Epithelial cell of prostate (primary cell): ENCODE results near the gene CACNA1E.
"Not testable (repeated sequence)": the region's sequence is repeated elsewhere in the genome, so short reads cannot be mapped to it uniquely, and the experiment has no call there.

Experiments
- DNase-seq: peaks from one replicate; pipeline ENCODE4 v3.0.0-alpha.2; 2011; ENCODE audit warnings: low read depth, low spot score
- H3K27ac ChIP-seq: fragments of 450-650 bp; 2 replicates; pipeline ENCODE4 v1.5.1; 2017; ENCODE audit warnings: mild to moderate bottlenecking

The CACNA1E gene

GRCh38 chr1:181514298-181515290 lies 31.3 kb downstream of the CACNA1E start:
- H3K27ac ChIP-seq = no peak overlapping the region
- no peak for DNase-seq

GRCh38 chr1:181516706-181517105 lies 33.4 kb downstream of the CACNA1E start:
- H3K27ac ChIP-seq = no peak overlapping the region
- DNase-seq = no peak

- no peak overlapping the region for H3K27ac ChIP-seq
- no peak for DNase-seq
These were observed 34.0 kb downstream of the CACNA1E start for GRCh38 chr1:181517181-181517875.

- no peak overlapping the region for H3K27ac ChIP-seq
- DNase-seq = no peak
These were observed 34.8 kb downstream of the CACNA1E start for GRCh38 chr1:181518152-181518551.

DNA sequence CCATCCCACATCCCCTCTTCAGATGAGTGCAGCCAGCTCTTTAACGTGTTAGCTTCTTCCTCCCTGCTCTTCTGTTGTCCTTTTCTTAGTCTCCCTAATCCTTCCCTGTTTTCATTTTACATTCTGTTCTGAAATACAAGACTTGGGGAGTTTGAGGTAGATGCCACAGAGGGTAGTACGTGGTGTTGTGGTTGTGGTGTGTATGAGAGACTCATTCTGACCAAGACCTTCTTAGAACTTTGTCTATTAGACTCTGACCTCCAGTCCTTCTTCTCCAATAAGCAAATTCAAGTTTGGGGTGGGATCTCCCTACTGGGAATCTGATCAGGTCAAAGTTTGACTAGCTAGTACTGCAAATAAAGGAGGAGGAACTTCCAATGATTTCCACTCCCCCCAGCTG lies 39.5 kb downstream of the CACNA1E start:
- H3K27ac ChIP-seq = no peak overlapping the region
- no peak for DNase-seq

DNA sequence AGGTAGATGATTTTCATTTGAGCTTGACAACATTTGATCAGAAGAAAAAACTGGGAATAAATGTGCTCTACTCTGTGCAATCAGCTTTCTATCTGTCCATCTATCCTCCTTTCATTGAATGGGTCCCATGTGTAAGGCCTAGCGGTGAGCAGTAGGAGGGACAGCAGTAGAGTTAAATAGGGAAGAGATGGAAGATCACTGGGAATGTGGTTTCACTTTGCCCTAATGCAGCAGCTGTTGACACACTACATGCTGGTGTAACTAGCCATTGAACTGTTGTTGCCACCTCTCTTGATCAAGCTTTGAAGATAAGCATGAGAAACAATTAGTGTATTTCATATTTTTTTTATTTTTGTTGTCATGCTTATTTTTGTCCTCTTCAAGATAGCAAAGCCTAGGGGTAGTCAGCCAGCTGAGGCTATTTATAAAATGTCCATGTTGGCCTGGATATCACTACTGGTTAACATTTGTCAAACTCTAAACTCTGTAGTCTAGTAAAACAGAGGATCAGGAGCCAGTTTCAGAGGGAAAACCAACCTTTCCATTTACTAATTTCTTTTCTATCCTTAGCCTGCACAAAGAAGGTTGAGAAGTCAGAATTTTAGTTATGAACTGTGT lies 41.9 kb downstream of the CACNA1E start:
- DNase-seq = no peak
- H3K27ac ChIP-seq = no peak overlapping the region

GRCh38 chr1:181528241-181528640 lies 44.9 kb downstream of the CACNA1E start:
- H3K27ac ChIP-seq, DNase-seq: not testable (repeated sequence)

- DNase-seq = no peak
- no peak overlapping the region for H3K27ac ChIP-seq
These were observed 48.1 kb downstream of the CACNA1E start for GRCh38 chr1:181531441-181531840.

GRCh38 chr1:181531951-181532600 lies 48.8 kb downstream of the CACNA1E start:
- DNase-seq = no peak
- no peak overlapping the region for H3K27ac ChIP-seq

DNA sequence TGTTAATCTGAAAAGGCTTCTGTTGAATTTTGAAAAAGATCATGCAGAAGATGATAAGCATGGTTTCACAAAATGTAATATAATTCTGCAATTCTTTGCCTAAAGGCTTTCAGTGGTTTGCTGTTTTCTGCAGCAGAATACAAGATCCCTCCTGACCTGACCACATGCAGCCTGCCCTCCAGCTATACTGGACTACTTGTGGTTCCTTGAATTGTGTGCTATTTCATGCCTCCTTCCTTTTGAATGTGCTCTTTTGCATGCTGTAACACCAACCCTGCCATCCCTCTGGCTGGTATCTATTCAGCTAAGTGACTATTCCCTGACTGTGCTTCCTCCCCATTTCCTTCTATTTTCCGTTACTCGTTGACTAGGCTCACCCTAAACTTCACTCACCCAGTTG lies 55.5 kb downstream of the CACNA1E start:
- no peak for DNase-seq
- H3K27ac ChIP-seq = no peak overlapping the region

DNA sequence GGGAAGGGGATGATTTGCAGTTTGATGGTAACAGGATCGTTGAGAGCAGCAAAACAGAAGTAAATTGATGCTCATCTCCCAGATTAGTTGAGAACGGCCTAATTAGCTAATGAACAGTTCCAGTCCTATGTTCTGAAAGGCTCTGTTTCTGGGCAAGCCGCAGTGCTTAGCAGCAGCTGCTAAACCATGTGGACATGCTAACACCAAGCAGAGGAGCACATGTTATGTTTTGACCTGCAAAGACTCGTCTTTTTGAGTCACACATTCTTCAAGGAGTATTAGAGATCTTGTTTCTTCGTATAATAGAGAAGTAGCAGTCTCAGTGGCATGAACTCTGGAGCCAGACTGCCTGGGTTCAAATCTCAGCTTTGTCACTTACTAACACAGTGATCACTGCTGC lies 58.1 kb downstream of the CACNA1E start:
- H3K27ac ChIP-seq = peak overlapping the region; percentile 86
- DNase-seq = peak; percentile 63

- DNase-seq = peak; percentile 51
- peak overlapping the region; percentile 86 for H3K27ac ChIP-seq
These were observed 58.6 kb downstream of the CACNA1E start for GRCh38 chr1:181541947-181542346.

- not testable (repeated sequence) for DNase-seq
These were observed 59.1 kb downstream of the CACNA1E start for GRCh38 chr1:181542406-181542805.

DNA sequence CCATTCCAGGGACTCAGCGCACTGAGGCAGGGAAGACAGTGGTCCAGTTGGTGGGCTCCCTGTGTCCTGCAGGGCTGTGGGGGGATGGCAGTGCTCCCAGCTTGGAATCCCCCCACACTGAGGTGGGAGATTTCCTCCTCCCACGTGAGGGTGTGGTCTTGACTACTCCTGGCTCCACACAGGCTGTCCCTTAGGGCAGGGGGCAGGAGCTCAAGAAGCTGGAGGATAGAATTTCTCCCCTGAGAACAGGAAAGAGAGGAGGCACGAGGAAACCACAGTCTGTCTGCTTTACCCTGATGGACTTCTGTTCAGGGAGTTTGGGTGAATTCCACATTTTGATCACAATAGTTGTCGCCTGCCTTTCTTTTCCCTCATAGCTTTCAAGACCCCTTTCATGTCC lies 62.1 kb downstream of the CACNA1E start:
- H3K27ac ChIP-seq = no peak overlapping the region
- no peak for DNase-seq

More at GRCh38 chr1:181542406-181542805, 59.1 kb downstream of the CACNA1E start:
- peak overlapping the region; percentile 86 for H3K27ac ChIP-seq

GRCh38 chr1:181548497-181548896 lies 65.2 kb downstream of the CACNA1E start:
- no peak overlapping the region for H3K27ac ChIP-seq
- no peak for DNase-seq

DNA sequence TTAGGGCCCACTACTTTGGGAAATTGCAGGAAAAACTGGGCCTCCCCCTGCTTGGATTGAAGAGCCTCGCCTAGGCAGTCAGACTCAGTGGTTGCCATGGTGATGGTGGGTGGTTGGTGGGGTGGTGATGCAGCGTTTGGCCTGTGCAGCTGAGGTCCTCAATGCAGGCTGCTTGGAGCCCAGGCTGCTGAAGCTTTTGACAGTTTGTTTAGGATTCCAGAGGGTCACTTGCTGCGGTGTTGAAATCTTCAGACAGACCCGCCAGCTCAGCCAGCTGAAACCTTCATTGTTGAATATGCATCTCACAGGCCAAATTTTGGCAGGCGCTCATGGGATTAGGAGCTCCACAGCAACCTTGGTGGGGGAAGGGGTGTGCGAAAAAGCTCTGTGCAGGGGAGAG lies 67.9 kb downstream of the CACNA1E start:
- no peak for DNase-seq
- H3K27ac ChIP-seq = no peak overlapping the region

- no peak overlapping the region for H3K27ac ChIP-seq
- DNase-seq = no peak
These were observed 68.4 kb downstream of the CACNA1E start for GRCh38 chr1:181551754-181552153.

- DNase-seq = no peak
- no peak overlapping the region for H3K27ac ChIP-seq
These were observed 71.1 kb downstream of the CACNA1E start for GRCh38 chr1:181554465-181554864.

GRCh38 chr1:181556631-181557030 lies 73.3 kb downstream of the CACNA1E start:
- no peak overlapping the region for H3K27ac ChIP-seq
- DNase-seq = no peak

- no peak for DNase-seq
- H3K27ac ChIP-seq = no peak overlapping the region
These were observed 74.0 kb downstream of the CACNA1E start for GRCh38 chr1:181557313-181557712.
